IPS-18c (cell line): Measurements from ENCODE around the gene CYBC1.
"Not testable (repeated sequence)": the region's sequence is repeated elsewhere in the genome, so short reads cannot be mapped to it uniquely, and the experiment has no call there.

Experiments used
- H3K4me3 ChIP-seq: 2 replicates; pipeline ENCODE4 v1.7.0; 2013; ENCODE audit warnings: low read depth, mild to moderate bottlenecking, low read length, moderate library complexity; ENCODE audit not compliant: insufficient read depth
- H3K9me3 ChIP-seq: one replicate; pipeline ENCODE4 v1.6.1; 2013; ENCODE audit warnings: mild to moderate bottlenecking, low read length, moderate library complexity; ENCODE audit not compliant: control insufficient read depth, insufficient read depth

CYBC1 gene

GRCh38 chr17:82483836-82484235 lies 33.3 kb upstream of the CYBC1 start:
- Histone ChIP-seq H3K9me3 (peaks cover 3% of the 10 kb centered on the region), H3K4me3 (no peak overlapping the region)

GRCh38 chr17:82483204-82483660 lies 32.7 kb upstream of the CYBC1 start:
- H3K9me3 ChIP-seq: peaks cover 3% of the 10 kb centered on the region
- no peak overlapping the region for H3K4me3 ChIP-seq

GRCh38 chr17:82480318-82480717 lies 29.8 kb upstream of the CYBC1 start:
- H3K4me3 ChIP-seq: no peak overlapping the region
- no peaks in the 10 kb centered on the region for H3K9me3 ChIP-seq

GRCh38 chr17:82479602-82480001 lies 29.1 kb upstream of the CYBC1 start:
- Histone ChIP-seq H3K4me3 (no peak overlapping the region), H3K9me3 (no peaks in the 10 kb centered on the region)

GRCh38 chr17:82477934-82478333 lies 27.4 kb upstream of the CYBC1 start:
- Histone ChIP-seq H3K9me3 (no peaks in the 10 kb centered on the region), H3K4me3 (no peak overlapping the region)

GRCh38 chr17:82475458-82475857 lies 24.9 kb upstream of the CYBC1 start:
- H3K9me3 ChIP-seq: no peaks in the 10 kb centered on the region
- H3K4me3 ChIP-seq: no peak overlapping the region

GRCh38 chr17:82474223-82475010 lies 23.9 kb upstream of the CYBC1 start:
- no peak overlapping the region for H3K4me3 ChIP-seq
- H3K9me3 ChIP-seq: no peaks in the 10 kb centered on the region

GRCh38 chr17:82470065-82470464 lies 19.5 kb upstream of the CYBC1 start:
- H3K4me3 ChIP-seq: no peak overlapping the region

GRCh38 chr17:82468692-82469091 lies 18.1 kb upstream of the CYBC1 start:
- Histone ChIP-seq H3K4me3 (no peak overlapping the region), H3K9me3 (no peaks in the 10 kb centered on the region)

More at GRCh38 chr17:82470065-82470464, 19.5 kb upstream of the CYBC1 start:
- no peaks in the 10 kb centered on the region for H3K9me3 ChIP-seq

- no peak overlapping the region for H3K4me3 ChIP-seq
- H3K9me3 ChIP-seq: no peaks in the 10 kb centered on the region
Measured at GRCh38 chr17:82465023-82465603, 14.6 kb upstream of the CYBC1 start.

- H3K9me3 ChIP-seq: no peaks in the 10 kb centered on the region
- H3K4me3 ChIP-seq: no peak overlapping the region
Measured at GRCh38 chr17:82464567-82464929, 14.0 kb upstream of the CYBC1 start.

- H3K4me3 ChIP-seq: no peak overlapping the region
Measured at GRCh38 chr17:82463925-82464566, 13.5 kb upstream of the CYBC1 start.

GRCh38 chr17:82463391-82463790 lies 12.8 kb upstream of the CYBC1 start:
- H3K4me3 ChIP-seq: no peak overlapping the region
- peaks cover 4% of the 10 kb centered on the region for H3K9me3 ChIP-seq

More at GRCh38 chr17:82463925-82464566, 13.5 kb upstream of the CYBC1 start:
- H3K9me3 ChIP-seq: peaks cover 3% of the 10 kb centered on the region

- Histone ChIP-seq H3K4me3 (no peak overlapping the region), H3K9me3 (peaks cover 4% of the 10 kb centered on the region)
Measured at GRCh38 chr17:82461827-82462524, 11.4 kb upstream of the CYBC1 start.

GRCh38 chr17:82459936-82460335 lies 9.4 kb upstream of the CYBC1 start:
- not testable (repeated sequence) for H3K9me3 ChIP-seq, H3K4me3 ChIP-seq

GRCh38 chr17:82458885-82459424 lies 8.4 kb upstream of the CYBC1 start:
- H3K9me3 ChIP-seq: peaks cover 4% of the 10 kb centered on the region
- peak overlapping the region; percentile 94 for H3K4me3 ChIP-seq

GRCh38 chr17:82458179-82458884 lies 7.8 kb upstream of the CYBC1 start, which contains the start of gene NARF:
TSS of gene NARF (plus strand) at chr17:82458741. CDS start at chr17:82458804, 63 bp downstream.
- H3K4me3 ChIP-seq: peak within 1 kb of the TSS; percentile 94
- peaks cover 6% of the 10 kb centered on the region for H3K9me3 ChIP-seq
